ENCODE measurements around the gene FGF2.

DNA sequence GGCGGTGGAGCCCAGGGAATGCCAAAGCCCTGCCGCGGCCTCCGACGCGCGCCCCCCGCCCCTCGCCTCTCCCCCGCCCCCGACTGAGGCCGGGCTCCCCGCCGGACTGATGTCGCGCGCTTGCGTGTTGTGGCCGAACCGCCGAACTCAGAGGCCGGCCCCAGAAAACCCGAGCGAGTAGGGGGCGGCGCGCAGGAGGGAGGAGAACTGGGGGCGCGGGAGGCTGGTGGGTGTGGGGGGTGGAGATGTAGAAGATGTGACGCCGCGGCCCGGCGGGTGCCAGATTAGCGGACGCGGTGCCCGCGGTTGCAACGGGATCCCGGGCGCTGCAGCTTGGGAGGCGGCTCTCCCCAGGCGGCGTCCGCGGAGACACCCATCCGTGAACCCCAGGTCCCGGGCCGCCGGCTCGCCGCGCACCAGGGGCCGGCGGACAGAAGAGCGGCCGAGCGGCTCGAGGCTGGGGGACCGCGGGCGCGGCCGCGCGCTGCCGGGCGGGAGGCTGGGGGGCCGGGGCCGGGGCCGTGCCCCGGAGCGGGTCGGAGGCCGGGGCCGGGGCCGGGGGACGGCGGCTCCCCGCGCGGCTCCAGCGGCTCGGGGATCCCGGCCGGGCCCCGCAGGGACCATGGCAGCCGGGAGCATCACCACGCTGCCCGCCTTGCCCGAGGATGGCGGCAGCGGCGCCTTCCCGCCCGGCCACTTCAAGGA is at the start of gene FGF2:
- TF ChIP-seq, protein P1, sequence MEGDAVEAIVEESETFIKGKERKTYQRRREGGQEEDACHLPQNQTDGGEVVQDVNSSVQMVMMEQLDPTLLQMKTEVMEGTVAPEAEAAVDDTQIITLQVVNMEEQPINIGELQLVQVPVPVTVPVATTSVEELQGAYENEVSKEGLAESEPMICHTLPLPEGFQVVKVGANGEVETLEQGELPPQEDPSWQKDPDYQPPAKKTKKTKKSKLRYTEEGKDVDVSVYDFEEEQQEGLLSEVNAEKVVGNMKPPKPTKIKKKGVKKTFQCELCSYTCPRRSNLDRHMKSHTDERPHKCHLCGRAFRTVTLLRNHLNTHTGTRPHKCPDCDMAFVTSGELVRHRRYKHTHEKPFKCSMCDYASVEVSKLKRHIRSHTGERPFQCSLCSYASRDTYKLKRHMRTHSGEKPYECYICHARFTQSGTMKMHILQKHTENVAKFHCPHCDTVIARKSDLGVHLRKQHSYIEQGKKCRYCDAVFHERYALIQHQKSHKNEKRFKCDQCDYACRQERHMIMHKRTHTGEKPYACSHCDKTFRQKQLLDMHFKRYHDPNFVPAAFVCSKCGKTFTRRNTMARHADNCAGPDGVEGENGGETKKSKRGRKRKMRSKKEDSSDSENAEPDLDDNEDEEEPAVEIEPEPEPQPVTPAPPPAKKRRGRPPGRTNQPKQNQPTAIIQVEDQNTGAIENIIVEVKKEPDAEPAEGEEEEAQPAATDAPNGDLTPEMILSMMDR (IDR thresholded peaks at IDR 0.05), result no peak
- no peak for TF ChIP-seq ZFX (IDR thresholded peaks at IDR 0.05; ENCODE audit: borderline replicate concordance)
